ENCODE data around the gene INPP5A. TPM values are rescaled to one million over a fixed set of nuclear protein-coding genes. Genes with fewer than 3 reads are reported as not detected.

Gene INPP5A
- total and polyA plus RNA-seq, 7 donors, result 15.1 to 48.8 (median 40.9) TPM

DNA sequence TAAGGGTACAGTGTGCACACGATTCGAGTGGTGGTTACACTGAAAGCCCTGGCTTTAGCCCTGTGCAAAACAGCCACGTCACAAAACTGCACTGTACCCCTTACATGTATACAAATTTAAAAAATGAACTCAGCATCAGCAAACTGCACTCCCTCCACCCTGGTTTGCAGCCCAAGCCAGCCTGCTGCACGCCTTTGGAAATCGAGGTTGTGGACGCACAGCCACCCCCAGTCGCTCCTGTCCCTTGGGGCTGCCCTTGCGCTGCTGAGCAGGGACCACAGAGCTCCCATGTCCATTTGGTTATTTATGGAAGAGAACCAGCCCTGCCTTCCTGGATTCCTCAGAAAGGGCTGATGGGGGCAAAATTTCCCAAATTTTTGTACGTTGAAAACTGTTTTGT, 98.8 kb downstream of the INPP5A start:
- Histone ChIP-seq H3K36me3 (ENCODE audit: insufficient read depth in 1 of 2, low read depth in 1 of 2) (no peaks in the 10 kb centered on the region), H3K4me1 (peaks cover 42% of the 10 kb centered on the region), H3K9me3 (no peaks in the 10 kb centered on the region), H3K4me3 (no peak overlapping the region), H3K27ac (no peak overlapping the region), H3K27me3 (ENCODE audit: insufficient read depth in 3 of 3, low read length in 2 of 3) (no peaks in the 10 kb centered on the region)
- intact Hi-C loops (cut with DNase I), result loop anchor here in 1 of 2 donors (2.0 to 10.0 kb wide), 3 partner anchors 122 to 242 kb away; partner anchors contain the start of gene PWWP2B
- WGBS, 3 donors, result 80 to 88% (median 84%) methylated on average over 9 of the region's 9 CpGs
- DNase-seq, result peak in 1 of 2 donors; percentile 13
- TF ChIP-seq, protein P1, sequence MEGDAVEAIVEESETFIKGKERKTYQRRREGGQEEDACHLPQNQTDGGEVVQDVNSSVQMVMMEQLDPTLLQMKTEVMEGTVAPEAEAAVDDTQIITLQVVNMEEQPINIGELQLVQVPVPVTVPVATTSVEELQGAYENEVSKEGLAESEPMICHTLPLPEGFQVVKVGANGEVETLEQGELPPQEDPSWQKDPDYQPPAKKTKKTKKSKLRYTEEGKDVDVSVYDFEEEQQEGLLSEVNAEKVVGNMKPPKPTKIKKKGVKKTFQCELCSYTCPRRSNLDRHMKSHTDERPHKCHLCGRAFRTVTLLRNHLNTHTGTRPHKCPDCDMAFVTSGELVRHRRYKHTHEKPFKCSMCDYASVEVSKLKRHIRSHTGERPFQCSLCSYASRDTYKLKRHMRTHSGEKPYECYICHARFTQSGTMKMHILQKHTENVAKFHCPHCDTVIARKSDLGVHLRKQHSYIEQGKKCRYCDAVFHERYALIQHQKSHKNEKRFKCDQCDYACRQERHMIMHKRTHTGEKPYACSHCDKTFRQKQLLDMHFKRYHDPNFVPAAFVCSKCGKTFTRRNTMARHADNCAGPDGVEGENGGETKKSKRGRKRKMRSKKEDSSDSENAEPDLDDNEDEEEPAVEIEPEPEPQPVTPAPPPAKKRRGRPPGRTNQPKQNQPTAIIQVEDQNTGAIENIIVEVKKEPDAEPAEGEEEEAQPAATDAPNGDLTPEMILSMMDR (IDR thresholded peaks at IDR 0.05), result no peak
- ATAC-seq, result no peak

DNA sequence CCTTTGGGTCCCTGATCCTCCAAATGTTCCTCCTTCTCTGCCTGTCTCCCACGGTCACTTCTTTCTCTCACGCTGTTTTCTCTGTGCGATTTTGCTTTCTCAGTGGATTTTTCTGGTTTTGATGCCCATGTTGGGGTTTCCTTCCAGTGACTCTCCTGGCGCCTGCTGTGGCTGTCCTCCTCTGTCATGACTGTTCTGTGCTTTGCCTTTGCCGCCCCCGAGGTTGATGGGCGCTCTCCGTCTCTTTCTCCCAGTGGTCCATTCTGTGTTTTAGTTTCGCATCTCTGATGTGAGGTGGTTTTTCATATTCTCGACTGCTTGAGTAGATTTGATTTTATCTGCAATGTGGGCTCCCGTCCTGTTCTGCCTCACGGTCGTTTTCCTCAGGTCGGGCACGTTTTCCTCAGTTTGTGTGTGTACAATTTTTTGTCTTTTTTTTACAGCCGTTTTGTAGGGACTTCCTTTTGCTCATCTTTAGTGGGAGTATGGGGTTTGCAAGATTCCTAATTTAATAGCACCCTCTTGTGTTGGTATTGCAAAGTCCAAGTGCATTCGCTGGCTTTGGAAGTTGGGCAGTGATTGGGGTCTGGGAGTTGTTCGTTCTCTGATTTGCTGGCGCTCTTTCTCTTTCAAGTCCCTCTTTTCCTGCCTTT, 100.0 kb downstream of the INPP5A start:
- intact Hi-C loops (cut with DNase I), result loop anchor here (1.0 to 10.0 kb wide), 5 partner anchors 123 to 243 kb away; partner anchors contain the start of gene PWWP2B (in 1 of the 2)
- WGBS, 3 donors, result 39 to 45% (median 42%) methylated on average over 19 of the region's 19 CpGs
- Histone ChIP-seq H3K27ac (no peak overlapping the region), H3K9me3 (no peaks in the 10 kb centered on the region), H3K36me3 (ENCODE audit: insufficient read depth in 1 of 2, low read depth in 1 of 2) (no peaks in the 10 kb centered on the region), H3K4me1 (peaks cover 30% of the 10 kb centered on the region), H3K27me3 (ENCODE audit: insufficient read depth in 3 of 3, low read length in 2 of 3) (no peaks in the 10 kb centered on the region), H3K4me3 (no peak overlapping the region)
- DNase-seq, result peak; percentile 5 to 21
- TF ChIP-seq, protein P1 (IDR thresholded peaks at IDR 0.05), result peak; percentile 74
- ATAC-seq, result peak; percentile 63 to 85 (median 70)

DNA sequence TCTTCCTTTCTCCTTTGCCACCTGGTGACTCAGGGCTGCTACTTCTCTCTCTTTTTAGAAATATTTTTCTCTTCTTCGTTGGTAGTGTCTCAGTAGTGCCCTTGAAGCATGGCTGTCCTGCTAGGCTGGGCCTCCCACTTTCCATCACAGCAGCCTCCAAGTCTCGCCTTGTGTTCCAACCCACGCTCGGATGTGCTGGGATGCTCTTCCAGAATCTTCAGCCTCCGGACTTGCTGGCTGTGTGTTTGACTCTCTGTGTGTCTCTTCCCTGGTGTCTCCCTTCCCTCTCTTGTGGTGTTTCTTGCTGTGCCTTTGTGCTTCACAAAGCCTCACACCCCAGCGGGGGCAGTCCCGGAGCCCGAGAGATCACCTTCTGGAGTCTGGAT, 100.5 kb downstream of the INPP5A start:
- peak in 1 of 2 donors; percentile 13 for DNase-seq
- Histone ChIP-seq H3K27ac (no peak overlapping the region), H3K4me3 (no peak overlapping the region), H3K27me3 (ENCODE audit: insufficient read depth in 3 of 3, low read length in 2 of 3) (no peaks in the 10 kb centered on the region), H3K4me1 (peaks cover 25% of the 10 kb centered on the region), H3K9me3 (no peaks in the 10 kb centered on the region), H3K36me3 (ENCODE audit: insufficient read depth in 1 of 2, low read depth in 1 of 2) (no peaks in the 10 kb centered on the region)
- TF ChIP-seq, protein P1 (IDR thresholded peaks at IDR 0.05), result no peak
- intact Hi-C loops (cut with DNase I), result loop anchor here in 1 of 2 donors (10.0 kb wide), 2 partner anchors 123 to 243 kb away; partner anchors contain the start of gene PWWP2B
- WGBS, 3 donors, result 52 to 63% (median 57%) methylated on average over 8 of the region's 8 CpGs
- ATAC-seq, result peak; percentile 18 to 44 (median 26)

DNA sequence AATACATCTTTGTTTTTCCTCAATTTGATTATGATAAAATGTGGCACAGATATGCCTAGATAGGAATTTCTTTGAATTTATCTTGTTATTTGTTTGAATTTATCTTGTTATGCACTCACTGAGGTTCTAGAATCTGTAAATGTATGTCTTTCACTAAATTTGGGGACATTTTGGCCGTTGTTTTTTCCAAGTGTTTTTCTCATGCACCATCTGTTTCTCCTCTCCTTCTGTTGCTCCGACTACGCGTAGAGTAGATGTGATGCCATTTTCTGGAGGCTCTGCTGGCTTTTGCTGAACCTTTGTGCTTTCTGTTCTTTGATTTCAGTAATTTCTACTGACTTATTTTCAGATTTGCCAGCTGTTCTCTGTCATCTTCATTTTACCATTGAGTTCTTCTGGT, 101.9 kb downstream of the INPP5A start:
- WGBS, 3 donors, result 76 to 89% (median 86%) methylated on average over 4 of the region's 4 CpGs

More for the DNA sequence above, 101.9 kb downstream of the INPP5A start:
- TF ChIP-seq, protein P1 (IDR thresholded peaks at IDR 0.05), result no peak
- ATAC-seq (no peak), DNase-seq (no peak)
- intact Hi-C loops (cut with DNase I), result loop anchor here in 1 of 2 donors (10.0 kb wide), 2 partner anchors 125 to 245 kb away; partner anchors contain the start of gene PWWP2B
- H3K9me3 ChIP-seq, result no peaks in the 10 kb centered on the region
- peaks cover 13% of the 10 kb centered on the region for H3K4me1 ChIP-seq
- no peaks in the 10 kb centered on the region for H3K27me3 ChIP-seq (ENCODE audit: insufficient read depth in 3 of 3, low read length in 2 of 3)
- no peak overlapping the region for H3K27ac ChIP-seq
- no peaks in the 10 kb centered on the region for H3K36me3 ChIP-seq (ENCODE audit: insufficient read depth in 1 of 2, low read depth in 1 of 2)
- H3K4me3 ChIP-seq, result no peak overlapping the region
